Hepatocyte (in vitro differentiated cells): ENCODE data around the gene SHQ1.

ENCODE experiments used
- EZH2 ChIP-seq: fragments of 200-600 bp; sonication (generic); IDR thresholded peaks from 2 replicates; pipeline ENCODE4 v1.6.1; 2016; ENCODE audit warnings: antibody characterized with exemption, mild to moderate bottlenecking, borderline replicate concordance
- TF ChIP-seq, protein P1 (sequence below): fragments of 200-600 bp; sonication (generic); IDR thresholded peaks from 2 replicates; pipeline ENCODE4 v1.5.1; 2016; ENCODE audit warnings: antibody characterized with exemption, mild to moderate bottlenecking; ENCODE audit not compliant: poor library complexity

DNA sequence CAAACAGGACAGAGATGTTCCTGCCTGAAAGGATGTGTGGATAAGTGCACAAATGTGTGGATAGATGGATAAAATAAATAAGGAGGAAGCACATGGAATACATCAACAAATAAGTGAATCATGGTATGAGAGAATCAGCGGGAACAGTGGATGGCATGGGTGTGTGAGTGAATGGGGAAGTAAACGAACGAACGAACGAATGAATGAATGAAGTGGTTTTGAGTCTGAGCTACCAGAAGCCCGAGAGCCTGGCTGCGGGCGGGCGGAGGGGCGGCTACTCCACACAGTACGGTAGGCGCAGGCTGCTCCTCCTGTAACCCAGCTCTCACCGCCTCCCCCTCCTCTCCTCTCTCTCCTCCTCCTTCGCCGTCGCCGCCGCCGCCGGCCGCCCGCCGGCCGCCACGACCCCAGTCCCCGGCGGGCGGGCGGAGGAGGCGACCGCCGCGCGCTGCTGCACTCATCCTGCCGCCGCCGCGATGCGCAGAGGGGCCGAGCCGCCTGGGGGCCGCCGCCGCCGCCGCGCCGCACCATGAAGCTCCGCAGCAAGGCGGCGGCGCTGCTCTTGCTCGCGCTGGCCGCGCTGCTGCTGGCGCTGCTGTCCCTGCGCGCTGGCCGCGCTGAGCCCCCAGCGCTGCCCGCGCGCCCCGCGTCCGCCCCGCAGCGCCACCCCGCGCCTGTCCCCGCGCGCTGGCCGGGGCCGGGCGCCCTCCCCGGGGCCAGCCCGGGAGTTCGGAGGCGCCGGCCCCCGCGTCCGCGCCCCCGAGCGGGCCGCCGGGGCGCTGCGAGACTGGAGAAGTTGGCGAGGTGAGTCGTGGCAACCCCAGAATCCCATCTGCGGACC is 39.7 kb upstream of the SHQ1 start, which contains the start of gene GXYLT2:
- no peak for TF ChIP-seq EZH2
- TF ChIP-seq, protein P1, sequence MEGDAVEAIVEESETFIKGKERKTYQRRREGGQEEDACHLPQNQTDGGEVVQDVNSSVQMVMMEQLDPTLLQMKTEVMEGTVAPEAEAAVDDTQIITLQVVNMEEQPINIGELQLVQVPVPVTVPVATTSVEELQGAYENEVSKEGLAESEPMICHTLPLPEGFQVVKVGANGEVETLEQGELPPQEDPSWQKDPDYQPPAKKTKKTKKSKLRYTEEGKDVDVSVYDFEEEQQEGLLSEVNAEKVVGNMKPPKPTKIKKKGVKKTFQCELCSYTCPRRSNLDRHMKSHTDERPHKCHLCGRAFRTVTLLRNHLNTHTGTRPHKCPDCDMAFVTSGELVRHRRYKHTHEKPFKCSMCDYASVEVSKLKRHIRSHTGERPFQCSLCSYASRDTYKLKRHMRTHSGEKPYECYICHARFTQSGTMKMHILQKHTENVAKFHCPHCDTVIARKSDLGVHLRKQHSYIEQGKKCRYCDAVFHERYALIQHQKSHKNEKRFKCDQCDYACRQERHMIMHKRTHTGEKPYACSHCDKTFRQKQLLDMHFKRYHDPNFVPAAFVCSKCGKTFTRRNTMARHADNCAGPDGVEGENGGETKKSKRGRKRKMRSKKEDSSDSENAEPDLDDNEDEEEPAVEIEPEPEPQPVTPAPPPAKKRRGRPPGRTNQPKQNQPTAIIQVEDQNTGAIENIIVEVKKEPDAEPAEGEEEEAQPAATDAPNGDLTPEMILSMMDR = no peak
